LNCaP clone FGC (cell line): ENCODE data around the gene TMEM269.

Source experiments
- DNase-seq: peaks from one replicate; pipeline ENCODE4 v3.0.0-alpha.2; 2011; ENCODE audit warnings: low read depth
- H3K4me3 ChIP-seq: 2 replicates; pipeline ENCODE4 v1.5.1; 2011; ENCODE audit warnings: mild to moderate bottlenecking, low read depth, low read length, control low read depth
- TF ChIP-seq, protein P1 (sequence below): IDR thresholded peaks from 2 replicates; pipeline ENCODE4 v1.5.1; 2012; ENCODE audit warnings: mild to moderate bottlenecking; ENCODE audit not compliant: control insufficient read depth, insufficient read depth; ENCODE audit errors: extremely low read depth

TMEM269 gene

DNA sequence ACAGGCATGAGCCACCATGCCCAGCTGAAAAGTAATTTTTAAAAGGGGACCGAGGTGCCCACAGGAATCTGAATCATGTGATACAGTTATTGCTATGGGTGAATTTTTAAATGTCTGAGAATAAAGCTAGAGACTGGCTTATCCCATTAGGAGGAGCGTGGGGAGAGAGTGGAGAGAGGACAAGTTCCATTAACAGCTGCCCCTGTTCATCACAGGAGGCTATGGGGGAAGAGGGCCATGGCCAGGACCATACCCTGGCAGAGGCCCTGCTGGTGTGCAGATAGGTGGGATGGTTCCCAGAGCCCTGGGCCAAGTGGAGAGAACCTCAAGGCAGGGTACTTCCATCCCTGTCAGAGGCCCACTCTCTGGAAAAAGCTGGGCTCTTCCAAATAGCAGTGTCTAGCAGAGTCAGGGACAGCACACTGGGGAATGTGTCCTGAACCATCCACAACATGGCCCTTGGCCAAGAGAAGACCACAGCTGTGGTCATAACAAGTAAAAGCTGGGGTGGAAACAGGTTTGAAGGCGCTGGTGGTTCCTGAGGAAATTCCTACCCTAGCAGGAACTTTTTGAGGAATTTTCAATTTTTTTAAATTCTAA lies 48.0 kb downstream of the TMEM269 start:
- TF ChIP-seq, protein P1, sequence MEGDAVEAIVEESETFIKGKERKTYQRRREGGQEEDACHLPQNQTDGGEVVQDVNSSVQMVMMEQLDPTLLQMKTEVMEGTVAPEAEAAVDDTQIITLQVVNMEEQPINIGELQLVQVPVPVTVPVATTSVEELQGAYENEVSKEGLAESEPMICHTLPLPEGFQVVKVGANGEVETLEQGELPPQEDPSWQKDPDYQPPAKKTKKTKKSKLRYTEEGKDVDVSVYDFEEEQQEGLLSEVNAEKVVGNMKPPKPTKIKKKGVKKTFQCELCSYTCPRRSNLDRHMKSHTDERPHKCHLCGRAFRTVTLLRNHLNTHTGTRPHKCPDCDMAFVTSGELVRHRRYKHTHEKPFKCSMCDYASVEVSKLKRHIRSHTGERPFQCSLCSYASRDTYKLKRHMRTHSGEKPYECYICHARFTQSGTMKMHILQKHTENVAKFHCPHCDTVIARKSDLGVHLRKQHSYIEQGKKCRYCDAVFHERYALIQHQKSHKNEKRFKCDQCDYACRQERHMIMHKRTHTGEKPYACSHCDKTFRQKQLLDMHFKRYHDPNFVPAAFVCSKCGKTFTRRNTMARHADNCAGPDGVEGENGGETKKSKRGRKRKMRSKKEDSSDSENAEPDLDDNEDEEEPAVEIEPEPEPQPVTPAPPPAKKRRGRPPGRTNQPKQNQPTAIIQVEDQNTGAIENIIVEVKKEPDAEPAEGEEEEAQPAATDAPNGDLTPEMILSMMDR = no peak
- H3K4me3 ChIP-seq = no peak overlapping the region
- no peak for DNase-seq

DNA sequence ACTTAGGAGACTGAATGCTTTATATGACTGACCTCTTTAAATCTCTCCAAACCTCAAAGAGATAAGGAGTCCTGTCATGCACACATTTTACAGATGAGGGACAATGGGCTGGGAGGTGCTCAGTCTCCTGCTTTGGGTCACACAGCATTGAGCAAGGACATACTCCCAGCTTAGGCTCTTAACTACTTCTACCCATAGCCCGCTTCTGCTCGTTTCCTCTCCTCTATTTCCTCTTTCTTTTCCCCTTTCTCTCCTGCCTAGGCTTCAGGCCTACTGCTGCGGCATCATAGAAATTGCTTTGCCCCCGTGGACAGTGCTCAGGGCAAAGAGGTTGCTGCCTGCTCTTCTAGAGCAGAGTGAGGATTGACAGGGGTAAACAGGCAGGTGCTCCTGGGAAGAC lies 49.2 kb downstream of the TMEM269 start:
- TF ChIP-seq, protein P1 = no peak
- no peak for DNase-seq
- H3K4me3 ChIP-seq = no peak overlapping the region

DNA sequence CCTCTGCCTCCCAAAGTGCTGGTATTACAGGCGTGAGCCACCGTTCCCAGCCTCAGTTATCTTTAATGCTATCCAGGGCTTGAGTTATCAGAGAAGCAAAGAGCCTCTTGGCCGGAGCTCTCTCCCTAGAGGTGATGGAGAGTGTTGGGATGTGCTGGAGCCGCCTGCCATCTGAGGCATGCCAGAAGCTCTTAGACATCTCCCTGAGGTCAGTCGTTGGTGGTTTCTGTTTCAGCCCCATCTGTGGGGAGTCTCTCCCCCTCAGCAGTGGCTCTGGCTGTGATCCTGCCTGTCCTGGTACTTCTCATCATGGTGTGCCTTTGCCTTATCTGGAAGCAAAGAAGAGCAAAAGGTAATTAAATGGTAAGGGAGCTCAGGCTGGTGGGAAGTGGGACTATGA lies 50.0 kb downstream of the TMEM269 start:
- H3K4me3 ChIP-seq = no peak overlapping the region
- DNase-seq = no peak
- TF ChIP-seq, protein P1 = no peak

DNA sequence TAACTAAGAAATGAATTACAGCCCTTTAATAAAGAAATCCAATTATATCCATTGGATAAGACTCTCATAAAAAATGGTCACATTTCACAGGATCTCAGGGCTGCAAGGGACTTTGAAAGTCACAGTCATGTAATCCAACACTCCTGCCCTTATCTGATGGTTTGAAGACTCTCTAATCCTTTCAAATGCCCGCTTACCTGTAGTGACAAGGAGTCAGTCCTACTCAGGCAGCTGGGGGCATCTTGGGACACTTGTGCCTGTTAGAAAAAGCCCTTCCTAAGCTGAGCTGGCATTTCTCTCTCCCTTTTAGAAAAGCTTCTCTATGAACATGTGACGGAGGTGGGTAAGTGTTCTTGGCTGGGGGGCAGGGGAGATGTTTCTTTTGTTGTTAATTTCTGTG lies 50.6 kb downstream of the TMEM269 start:
- H3K4me3 ChIP-seq = no peak overlapping the region
- DNase-seq = no peak
- TF ChIP-seq, protein P1 = no peak

DNA sequence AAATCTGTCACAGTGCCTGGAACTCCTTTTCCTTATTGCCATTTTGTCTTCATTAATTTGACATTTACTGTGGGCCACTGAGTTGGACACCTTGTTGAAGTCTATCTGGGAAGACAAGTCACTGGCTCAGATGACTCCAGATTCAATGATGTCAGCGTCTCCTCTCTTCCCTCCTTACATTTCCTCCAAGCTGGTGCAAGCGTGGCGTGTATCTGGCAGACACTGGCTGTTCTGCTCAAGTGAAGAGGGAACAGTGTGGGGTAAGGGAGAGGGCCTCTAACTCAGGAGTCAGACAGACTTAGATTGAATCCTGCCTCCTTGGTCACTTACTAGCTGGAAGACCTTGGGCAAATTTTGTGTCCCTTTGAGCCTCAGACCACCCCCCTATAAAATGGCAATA lies 52.9 kb downstream of the TMEM269 start:
- no peak overlapping the region for H3K4me3 ChIP-seq
- TF ChIP-seq, protein P1 = no peak
- no peak for DNase-seq

DNA sequence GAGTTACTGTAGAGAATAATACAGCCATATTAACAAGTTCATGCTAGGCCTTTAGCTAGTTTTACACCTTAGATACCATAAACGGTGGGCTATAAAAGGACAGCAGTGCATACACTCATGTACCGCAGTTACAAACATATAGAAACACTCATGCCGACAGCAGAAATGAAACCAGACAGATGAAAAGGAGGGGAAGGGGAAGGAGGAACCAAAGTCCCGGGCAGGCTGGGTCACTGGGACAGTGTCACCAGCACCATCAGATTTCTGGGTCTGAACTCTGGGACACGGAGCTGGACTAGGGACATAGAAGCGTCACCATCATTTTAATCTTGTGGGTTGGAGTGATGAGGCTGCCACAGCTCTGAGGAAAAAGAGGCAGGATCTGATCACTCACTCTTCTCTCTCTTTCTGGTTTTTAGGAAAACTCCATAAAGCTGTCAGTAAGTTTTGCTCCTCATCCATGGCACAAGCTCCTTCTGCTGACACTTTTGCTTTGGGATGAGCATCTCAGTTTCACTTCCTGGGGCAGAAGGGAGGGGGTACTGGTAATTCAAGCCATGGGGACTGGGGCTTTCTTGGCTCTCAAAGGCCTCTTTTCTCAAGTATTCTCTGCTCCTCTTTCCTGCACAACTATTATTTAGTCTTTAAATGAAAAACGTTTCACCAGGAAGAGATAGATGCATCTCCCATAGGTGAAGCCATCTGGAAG lies 53.8 kb downstream of the TMEM269 start:
- DNase-seq = no peak
- H3K4me3 ChIP-seq = no peak overlapping the region
- TF ChIP-seq, protein P1 = no peak

DNA sequence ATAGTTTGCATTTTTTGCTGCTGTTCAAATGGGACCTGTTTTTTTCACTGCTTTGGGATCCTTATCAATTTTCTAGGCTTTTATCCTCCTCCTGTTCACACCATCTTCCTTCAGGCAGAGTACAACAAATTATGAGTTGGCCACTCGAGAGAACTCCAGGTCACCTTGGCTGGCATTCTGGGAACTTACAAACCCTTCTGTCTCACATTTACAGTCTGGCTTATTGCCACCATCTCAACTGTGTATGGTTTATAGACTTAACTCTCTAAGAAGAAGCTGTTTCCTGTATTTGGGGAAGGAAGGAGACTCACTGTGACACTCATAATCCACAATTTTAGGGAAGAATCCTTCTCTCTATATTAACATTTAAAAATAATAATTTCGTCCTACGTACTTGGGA lies 56.2 kb downstream of the TMEM269 start:
- DNase-seq = peak; percentile 96
- H3K4me3 ChIP-seq = no peak overlapping the region
- TF ChIP-seq, protein P1 = no peak
